Left renal cortex interstitium (tissue), 4 donors: ENCODE results near the gene NLRP1. TPM values are rescaled to one million over a fixed set of nuclear protein-coding genes. Genes with fewer than 3 reads are reported as not detected.
"Not testable (repeated sequence)": the region's sequence is repeated elsewhere in the genome, so short reads cannot be mapped to it uniquely, and the experiment has no call there.

Source experiments
- DNase-seq, 4 donors: peaks; one replicate each; pipeline ENCODE4 v3.0.0-alpha.2; 2013; ENCODE audit warnings: low read depth in 4 of 4, low spot score in 2 of 4, missing footprints in 1 of 4
- polyA plus RNA-seq, 4 donors: library from polyadenylated mRNA; unstranded; fragments of 120-200 nt; gene quantifications; one replicate each; pipeline ENCODE4 v1.2.1, GENCODE V29; 2013; ENCODE audit not compliant: insufficient read length in 4 of 4

NLRP1 gene
- polyA plus RNA-seq, 4 donors = 43.0 to 73.0 (median 51.8) TPM

DNA sequence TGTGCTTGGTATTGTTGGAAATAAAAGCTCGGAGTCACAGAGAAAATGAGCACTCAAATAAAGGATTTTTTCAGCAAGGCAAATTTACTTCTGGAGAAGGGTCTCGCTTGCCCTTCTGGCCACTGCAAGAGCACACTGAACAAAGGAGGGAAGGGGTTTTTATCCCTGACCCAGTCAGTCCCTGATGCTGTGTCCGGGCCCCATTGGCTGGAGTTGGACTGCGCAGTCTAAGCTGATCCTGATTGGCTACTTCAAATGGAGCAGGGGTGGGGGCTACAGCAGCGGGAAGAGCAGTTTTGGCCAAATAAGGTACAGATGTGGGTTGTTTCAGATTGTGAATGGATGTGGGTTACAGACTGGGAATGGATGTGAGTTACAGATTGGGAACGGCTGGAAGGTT lies 4.3 kb upstream of the NLRP1 start:
- no peak for DNase-seq

DNA sequence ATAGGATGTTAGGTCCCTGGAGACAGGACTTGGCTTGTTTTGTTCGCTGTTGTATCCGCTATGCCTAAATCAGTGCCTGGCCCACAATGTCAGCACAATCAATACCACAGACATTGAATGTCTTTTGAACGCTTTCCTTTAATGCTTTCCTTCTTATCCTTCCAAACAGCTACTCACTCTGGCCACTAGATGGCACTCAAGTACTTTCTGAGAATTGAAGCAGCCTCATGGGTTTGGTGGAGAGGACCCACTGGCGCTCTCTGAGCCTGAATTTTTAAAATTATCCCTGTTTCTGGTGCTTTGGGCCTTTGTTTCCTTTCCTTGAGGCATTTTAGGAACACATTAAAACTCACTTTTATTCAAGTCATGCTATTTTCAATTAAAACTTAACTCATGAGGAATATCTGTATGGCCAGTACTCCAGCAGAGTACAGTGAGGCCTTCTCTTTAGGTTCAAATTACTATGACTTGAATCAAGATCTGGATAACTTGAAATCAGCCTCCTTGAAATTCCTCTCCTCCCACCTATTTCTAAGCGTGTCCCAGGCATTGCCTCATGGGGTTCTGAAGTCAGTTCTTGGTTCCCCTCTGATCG lies 3.2 kb upstream of the NLRP1 start:
- DNase-seq = peak in 1 of 4 donors; percentile 79

DNA sequence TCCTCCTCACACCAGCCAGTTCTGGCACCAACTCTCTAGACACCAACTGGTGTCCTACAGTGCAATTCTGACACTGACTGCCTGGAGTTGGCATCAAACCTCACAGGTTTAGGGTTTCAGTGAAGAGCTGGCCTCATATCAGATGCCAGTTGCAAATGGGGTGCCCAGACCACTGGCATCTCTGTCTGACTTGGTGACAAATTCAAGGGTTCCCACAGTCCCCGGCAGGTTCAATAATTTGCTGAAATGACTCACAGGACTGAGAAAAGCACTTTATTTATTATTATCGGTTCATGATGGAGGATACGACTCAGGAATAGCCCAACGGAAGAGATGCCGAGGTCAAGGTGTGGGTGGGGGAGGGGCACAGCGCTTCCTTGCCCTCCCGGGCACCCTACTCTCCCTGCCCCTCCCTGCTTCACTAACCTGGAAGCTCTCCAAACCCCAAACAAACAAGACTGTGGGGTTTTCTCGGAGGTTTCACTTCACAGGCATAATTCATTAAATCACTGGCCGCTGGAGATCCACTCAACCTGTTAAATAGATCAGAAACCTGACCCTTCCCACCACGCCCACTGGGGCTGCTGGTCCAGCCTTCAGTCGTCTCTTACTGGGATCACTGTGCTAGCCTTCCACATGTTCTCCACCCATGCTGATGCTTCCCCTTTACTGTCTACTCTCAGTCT lies 1.7 kb upstream of the NLRP1 start:
- DNase-seq = peak in 1 of 4 donors; percentile 23

DNA sequence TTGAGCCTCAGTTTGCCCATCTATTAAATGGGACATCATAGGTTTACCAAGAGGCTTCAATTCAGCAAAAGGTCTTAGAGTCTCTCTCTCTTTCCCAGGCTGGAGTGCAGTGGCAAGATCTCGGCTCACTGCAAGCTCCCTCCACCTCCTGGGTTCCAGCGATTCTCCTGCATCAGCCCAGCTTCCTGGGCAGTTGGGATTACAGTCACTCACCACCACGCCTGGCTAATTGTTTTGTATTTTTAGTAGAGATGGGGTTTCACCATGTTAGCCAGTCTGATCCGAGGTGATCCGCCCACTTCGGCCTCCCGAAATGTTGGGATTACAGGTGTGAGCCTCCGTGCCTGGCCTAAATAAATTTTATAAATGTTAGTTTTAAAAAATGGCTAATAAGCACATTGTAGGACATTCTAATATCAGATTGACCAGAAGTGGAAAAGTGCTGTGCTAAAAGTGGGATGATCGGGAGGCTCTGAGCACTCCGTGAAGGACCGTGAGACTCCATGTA lies 1.0 kb upstream of the NLRP1 start:
- DNase-seq = no peak

DNA sequence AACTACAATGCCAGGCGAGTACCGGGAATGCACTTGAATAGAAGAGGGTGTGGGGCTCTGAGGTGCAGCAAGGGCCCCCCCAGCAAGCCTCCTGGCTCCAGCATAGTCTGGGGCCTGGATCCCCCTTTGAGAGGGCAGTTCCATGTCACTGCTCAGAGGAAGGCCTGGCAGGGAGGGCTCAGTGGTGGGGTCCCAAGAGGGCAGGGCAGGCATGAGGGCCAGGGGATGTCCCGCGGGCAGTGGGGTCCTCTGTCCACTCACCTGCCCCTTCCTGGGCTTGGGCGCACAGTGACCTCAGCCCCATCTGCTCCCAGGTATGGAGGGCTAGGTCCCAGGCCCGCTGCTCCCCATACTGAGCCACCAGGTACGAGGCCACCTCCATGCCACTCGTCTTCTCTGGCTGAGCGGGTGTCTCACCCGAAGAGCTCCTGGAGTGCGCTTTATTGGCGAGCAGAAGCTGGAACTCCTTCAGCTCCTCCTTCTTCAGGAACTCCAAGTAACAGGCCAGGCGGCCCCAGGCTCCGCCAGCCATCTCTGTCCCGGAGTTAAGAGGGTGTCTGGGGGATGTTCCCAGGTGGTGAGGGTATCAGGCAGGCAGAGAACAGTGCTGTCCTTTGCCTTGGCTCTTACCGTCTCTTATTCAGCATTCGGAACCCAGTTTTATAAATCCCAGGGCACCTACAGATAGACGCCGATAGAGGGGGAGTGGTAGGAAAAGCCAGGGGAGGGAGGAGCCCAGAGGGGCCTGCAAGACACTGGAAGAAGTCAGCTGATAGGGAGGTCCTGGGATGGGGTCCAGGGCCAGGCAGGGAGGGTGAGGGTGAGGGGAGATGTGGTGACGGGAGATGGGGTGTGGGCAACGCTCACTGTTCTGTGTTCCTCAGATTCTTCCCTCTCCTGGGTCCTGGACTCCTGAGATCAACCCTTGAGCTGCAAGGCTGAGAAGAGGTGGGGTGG lies 605 bp downstream of the NLRP1 start:
- DNase-seq = no peak

DNA sequence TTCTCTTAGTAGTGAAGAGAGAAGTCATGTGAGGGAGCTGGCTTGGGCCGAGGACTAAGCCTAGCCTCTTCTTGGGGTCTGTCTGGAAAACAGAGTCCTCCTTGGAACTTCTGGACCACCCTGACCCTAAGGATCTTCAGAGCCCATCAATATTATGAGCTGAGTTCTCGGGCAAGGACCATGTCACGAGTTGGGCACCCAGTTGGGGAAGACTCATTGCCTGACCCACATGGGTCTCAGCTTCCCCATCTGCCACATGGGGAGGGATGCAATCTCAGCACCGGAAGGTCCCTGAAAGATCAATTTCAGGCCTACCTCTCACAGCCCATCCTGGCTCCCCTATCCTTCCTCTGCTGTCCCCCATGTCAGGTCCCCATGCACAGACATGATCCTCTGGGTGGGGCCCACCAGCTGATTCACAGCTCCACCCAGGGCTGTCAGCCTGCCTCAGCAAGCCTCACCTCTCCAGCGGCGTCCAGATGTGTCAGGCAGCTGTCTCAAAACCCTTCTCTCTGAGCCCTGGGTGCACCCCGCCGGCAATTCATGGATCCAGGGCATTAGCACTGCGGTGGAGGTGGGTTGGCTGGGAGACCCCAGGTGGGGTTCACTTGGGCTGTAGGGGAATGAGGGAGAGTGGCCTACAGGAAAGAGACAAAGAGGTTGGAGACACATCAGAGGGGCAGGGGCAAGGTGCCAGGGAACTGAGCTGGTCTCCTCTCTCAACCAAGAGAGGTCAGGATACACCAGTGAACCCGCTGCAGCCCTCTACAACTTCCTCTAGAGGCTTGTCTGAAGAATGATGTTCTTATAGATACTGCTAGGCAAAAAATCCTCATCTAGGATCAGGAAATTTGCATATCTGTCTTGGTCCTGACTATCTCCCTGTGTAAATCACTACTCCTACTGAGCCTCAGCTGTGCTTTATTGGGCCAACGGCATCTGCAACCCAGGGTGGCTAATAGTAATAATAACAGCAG lies 1.8 kb downstream of the NLRP1 start:
- no peak for DNase-seq

DNA sequence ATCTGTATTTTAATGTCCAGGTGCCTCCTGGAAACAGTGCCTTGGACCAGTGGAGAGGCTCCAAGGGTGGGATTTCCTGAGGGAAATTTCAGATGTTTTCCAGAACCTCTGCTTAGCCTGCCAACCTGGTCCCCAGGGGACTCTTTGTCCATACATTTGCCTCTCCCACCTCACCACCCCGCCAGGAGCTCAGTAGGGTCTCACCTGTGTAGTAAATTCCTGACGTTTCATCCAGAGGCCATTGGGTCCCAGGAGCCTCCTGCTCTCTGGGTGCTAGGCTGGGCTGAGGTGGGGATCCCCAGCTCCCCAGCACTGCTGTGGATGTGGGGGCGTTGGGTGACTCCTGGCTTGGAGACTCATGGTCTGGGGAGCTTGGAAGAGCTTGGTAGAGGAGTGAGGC lies 2.7 kb downstream of the NLRP1 start:
- no peak for DNase-seq

DNA sequence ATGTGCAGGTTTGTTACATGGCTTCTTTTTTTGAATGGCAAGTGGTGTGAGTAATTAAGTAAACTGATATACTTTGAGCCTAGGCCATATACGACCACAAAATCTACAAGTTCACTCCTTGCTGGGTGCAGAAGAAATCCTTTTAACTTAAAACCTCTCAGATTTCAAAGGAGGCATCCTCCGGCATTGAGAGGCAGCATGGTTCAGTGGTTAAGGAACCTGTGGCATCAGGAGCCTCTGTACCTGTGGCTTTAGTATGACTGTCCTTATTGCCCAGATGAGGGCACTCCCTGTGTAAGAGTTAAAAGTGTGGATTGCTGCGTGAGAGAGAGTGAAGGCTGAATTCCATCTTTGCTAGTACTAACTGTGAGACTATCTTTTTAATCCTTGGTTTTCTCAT lies 3.3 kb downstream of the NLRP1 start:
- no peak for DNase-seq

DNA sequence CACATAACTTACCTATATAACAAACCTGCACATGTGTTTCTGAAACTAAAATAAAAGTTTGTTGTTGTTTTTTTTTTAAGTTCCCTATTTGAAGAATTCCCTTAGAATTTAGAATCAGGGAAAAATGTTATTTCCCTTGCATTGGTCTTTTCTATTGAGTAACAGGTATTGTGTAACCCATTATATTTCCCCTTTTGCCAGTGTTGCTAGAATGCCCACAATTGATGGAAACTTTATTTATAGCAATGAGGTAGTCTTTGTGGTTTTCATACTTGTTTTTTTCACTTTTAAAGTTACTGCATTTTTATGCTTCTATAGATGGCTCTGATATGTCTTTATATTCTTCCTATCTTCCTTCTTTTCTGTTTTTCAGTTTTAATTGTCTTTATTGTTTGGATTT lies 3.9 kb downstream of the NLRP1 start:
- no peak for DNase-seq

DNA sequence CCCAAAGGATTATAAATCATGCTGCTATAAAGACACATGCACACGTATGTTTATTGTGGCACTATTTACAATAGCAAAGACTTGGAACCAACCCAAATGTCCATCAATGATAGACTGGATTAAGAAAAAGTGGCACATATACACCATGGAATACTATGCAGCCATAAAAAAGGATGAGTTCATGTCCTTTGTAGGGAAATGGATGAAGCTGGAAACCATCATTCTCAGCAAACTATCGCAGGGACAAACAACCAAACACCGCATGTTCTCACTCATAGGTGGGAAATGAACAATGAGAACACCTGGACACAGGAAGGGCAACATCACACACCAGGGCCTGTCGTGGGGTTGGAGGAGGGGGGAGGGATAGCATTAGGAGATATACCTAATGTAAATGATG lies 5.5 kb downstream of the NLRP1 start:
- DNase-seq = not testable (repeated sequence)

DNA sequence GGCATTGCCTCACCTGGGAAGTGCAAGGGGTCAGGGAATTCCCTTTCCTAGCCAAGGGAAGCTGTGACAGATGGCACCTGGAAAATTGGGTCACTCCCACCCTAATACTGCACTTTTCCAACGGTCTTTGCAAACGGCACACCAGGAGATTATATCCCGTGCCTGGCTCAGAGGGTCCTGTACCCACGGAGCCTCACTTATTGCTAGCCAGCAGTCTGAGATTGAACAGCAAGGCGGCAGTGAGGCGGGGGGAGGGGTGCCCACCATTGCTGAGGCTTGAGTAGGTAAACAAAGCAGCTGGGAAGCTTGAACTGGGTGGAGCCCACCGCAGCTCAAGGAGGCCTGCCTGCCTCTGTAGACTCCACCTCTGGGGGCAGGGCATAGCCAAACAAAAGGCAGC lies 11.3 kb downstream of the NLRP1 start:
- not testable (repeated sequence) for DNase-seq

DNA sequence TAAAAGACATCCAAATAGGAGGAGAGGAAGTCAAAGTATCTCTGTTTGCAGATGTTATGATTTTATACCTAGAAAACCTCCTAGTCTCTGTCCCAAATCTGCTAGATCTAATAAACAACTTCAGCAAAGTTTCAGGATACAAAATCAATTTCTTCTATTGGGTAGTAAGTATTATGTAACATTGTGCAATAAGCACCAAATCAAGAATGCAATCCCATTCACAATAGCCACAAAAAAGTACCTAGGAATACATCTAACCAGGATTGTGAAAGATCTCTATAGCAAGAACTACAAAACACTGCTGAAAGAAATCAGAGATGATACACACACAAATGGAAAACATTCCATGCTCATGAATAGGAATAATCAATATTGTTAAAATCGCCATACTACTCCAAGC lies 13.0 kb downstream of the NLRP1 start:
- no peak for DNase-seq

DNA sequence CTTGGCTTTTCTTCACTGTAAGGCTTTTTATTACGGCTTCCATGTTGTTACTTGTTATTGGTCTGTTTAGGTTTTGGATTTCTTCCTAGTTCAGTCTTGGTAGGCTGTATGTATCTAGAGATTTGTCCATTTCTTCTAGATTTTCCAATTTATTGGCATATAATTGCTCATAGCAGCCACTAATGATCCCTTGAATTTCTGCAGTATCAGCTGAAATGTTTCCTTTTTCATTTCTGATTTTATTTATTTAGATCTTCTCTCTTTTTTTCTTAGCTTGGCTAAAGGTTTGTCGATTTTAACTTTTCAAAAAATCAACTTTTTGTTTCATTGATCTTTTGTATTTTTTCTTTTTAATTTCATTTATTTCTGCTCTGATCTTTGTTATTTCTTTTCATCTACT lies 18.5 kb downstream of the NLRP1 start:
- no peak for DNase-seq

DNA sequence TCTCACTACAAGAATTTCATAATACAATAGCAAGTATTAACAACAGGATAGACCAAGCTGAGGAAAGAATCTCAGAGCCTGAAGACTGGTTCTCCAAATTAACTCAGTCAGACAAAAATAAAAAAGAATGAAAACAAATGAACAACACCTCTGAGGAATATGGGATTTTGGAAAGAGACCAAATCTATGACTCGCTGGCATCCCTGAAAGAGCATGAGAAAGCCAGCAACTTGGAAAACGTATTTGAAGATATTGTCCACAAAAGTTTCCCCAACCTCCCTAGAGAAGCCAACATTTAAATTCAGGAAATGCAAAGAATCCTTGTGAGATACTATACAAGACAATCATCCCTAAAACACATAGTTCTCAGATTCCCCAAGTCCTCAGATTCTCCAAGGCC lies 20.9 kb downstream of the NLRP1 start:
- DNase-seq = no peak

DNA sequence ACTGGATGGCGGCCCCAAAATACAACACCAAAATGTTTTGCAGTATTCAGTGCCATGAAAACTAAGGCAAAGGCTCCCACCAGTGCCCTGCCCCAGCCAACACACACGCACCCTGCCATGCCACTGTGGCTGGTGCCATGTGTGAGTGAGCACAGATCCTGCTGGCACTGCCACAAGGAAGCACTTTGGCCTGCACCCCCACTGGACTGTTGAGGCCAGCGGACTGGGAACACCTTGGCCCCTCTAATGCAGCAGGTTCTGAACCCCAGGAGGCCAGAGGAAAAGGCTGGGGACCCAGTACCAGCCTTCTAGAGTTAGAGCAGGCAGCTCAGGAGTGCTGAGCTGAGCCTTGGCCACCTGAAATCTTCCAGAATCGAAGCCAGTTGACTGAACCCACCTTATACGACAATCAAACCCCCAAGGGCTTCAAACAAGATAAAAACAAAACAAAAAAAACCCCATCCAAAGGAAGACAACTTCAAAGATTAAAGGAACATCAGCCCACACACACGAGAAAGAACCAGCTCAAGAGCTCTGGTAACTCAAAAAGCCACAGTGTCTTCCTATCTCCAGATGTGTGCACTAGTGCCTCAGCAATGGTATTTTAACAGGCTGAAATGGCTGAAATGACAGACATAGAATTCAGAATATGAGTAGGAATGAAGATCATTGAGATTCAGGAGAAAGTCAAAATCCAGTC lies 21.5 kb downstream of the NLRP1 start:
- DNase-seq = no peak

DNA sequence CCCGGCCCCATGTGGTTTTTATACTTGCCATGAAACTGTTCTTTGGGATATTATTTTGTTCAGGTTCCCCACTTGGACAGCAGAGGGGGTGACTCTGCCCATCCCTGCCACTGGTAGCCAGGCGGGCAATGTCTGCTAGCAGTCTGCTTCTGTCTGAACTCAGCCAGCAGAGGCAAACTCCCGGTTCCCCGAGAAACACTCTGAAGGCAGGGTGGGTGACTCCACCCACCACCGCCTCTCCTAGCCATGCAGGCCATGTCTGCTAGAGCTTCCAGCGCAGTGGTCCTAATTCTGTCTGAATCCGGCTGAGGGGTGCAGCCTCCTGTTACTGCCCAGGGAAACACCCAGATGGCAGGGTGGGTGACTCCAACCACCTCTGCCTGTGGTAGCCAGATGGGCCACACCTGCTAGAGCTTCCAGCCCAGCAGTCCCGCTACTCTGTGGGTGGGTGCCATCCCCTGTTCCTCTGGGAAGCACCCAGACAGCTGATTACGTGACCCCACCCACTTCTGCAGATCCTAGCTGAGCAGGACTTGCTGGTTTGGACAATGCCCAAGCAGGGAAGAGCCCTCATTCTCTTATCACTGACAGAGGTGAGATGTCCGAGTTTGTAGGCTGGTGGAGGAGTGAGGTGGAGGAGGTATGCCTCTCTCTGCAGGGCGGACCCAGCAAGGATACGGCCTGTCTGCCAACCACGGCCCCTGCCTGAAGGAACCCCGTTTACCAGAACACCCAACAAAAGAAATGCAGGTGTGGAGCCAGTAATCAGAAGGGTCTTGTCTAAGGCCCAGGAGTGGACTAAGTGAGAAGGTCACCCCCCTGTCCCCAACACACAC lies 22.4 kb downstream of the NLRP1 start:
- no peak for DNase-seq

DNA sequence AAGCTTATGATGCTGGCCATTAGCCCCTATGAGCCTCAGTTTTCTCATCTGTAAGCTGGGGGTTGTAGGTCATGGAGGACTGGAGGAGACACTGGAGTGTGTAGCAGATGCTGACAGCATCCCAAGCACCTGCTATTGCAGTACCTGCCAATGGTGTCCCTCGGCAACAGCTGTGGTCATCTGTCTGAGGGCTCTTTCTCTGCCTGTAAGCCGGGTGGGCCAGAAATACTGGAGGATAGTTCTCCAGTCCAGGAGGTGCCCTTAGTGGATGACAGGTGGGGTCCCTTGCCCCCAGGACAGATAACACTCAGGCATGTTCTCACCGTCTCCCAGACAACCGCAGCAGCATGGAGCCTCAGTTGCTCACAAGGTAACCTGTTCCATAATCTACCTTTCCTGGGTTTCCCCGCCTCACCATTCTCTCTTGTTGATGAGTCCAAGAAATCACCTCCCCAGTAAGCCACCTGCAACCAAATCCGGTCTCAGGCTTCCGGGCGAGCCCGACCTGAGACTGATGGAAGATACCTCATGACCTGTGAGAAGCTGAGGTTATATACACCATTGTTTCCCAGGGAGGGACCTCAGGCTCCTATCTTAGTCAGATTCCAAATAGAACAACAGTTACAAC lies 23.8 kb downstream of the NLRP1 start:
- no peak for DNase-seq
